ENCODE data around the gene ITGA1.
A peak's percentile ranks its signal among the peaks of the same experiment; 100 is the strongest.
"Not testable (repeated sequence)": the region's sequence is repeated elsewhere in the genome, so short reads cannot be mapped to it uniquely, and the experiment has no call there.

Gene ITGA1

GRCh38 chr5:52925001-52925400 is 137.3 kb downstream of the ITGA1 start:
- DNase-seq (ENCODE audit: extremely low spot score, insufficient read length, low read depth), result no peak
- no peak for FAIRE-seq

- DNase-seq (ENCODE audit: extremely low spot score, insufficient read length, low read depth), result no peak
- FAIRE-seq, result no peak
These were observed 141.0 kb downstream of the ITGA1 start for GRCh38 chr5:52928689-52929088.

GRCh38 chr5:52938226-52938625 is 150.5 kb downstream of the ITGA1 start:
- FAIRE-seq, result no peak
- DNase-seq (ENCODE audit: extremely low spot score, insufficient read length, low read depth), result no peak

GRCh38 chr5:52943285-52943684 is 155.6 kb downstream of the ITGA1 start:
- FAIRE-seq (no peak), DNase-seq (ENCODE audit: extremely low spot score, insufficient read length, low read depth) (no peak)

- FAIRE-seq (no peak), DNase-seq (ENCODE audit: extremely low spot score, insufficient read length, low read depth) (no peak)
These were observed 156.1 kb downstream of the ITGA1 start for GRCh38 chr5:52943808-52944207.

GRCh38 chr5:52945040-52945439 is 157.3 kb downstream of the ITGA1 start:
- FAIRE-seq (no peak), DNase-seq (ENCODE audit: extremely low spot score, insufficient read length, low read depth) (no peak)

GRCh38 chr5:52947208-52947607 is 159.5 kb downstream of the ITGA1 start:
- DNase-seq (ENCODE audit: extremely low spot score, insufficient read length, low read depth) (no peak), FAIRE-seq (no peak)

GRCh38 chr5:52947851-52948250 is 160.1 kb downstream of the ITGA1 start:
- no peak for DNase-seq (ENCODE audit: extremely low spot score, insufficient read length, low read depth)
- FAIRE-seq, result no peak

- DNase-seq (ENCODE audit: extremely low spot score, insufficient read length, low read depth) (peak; percentile 18), FAIRE-seq (peak; percentile 89)
These were observed 160.8 kb downstream of the ITGA1 start for GRCh38 chr5:52948418-52949076.

GRCh38 chr5:52950686-52951085 is 163.0 kb downstream of the ITGA1 start:
- no peak for DNase-seq (ENCODE audit: extremely low spot score, insufficient read length, low read depth)
- no peak for FAIRE-seq

- FAIRE-seq (no peak), DNase-seq (ENCODE audit: extremely low spot score, insufficient read length, low read depth) (no peak)
These were observed 164.8 kb downstream of the ITGA1 start for GRCh38 chr5:52952483-52952882.

- no peak for DNase-seq (ENCODE audit: extremely low spot score, insufficient read length, low read depth)
- FAIRE-seq, result no peak
These were observed 168.3 kb downstream of the ITGA1 start for GRCh38 chr5:52956014-52956413.

GRCh38 chr5:52956915-52957747 is 169.4 kb downstream of the ITGA1 start:
- FAIRE-seq, result peak; percentile 51
- DNase-seq (ENCODE audit: extremely low spot score, insufficient read length, low read depth), result no peak

GRCh38 chr5:52961274-52961681 is 173.6 kb downstream of the ITGA1 start:
- FAIRE-seq (no peak), DNase-seq (ENCODE audit: extremely low spot score, insufficient read length, low read depth) (no peak)

GRCh38 chr5:52963636-52964035 is 175.9 kb downstream of the ITGA1 start:
- DNase-seq (ENCODE audit: extremely low spot score, insufficient read length, low read depth), result no peak
- no peak for FAIRE-seq

- DNase-seq (ENCODE audit: extremely low spot score, insufficient read length, low read depth) (no peak), FAIRE-seq (no peak)
These were observed 176.4 kb downstream of the ITGA1 start for GRCh38 chr5:52964138-52964537.

GRCh38 chr5:52976157-52976556 is 188.4 kb downstream of the ITGA1 start:
- not testable (repeated sequence) for DNase-seq (ENCODE audit: extremely low spot score, insufficient read length, low read depth); FAIRE-seq

GRCh38 chr5:52977264-52977897 is 189.7 kb downstream of the ITGA1 start:
- DNase-seq (ENCODE audit: extremely low spot score, insufficient read length, low read depth), result no peak
- no peak for FAIRE-seq

GRCh38 chr5:52981507-52981906 is 193.8 kb downstream of the ITGA1 start:
- no peak for DNase-seq (ENCODE audit: extremely low spot score, insufficient read length, low read depth)
- FAIRE-seq, result no peak

- no peak for FAIRE-seq
- no peak for DNase-seq (ENCODE audit: extremely low spot score, insufficient read length, low read depth)
These were observed 196.3 kb downstream of the ITGA1 start for GRCh38 chr5:52983731-52984636.
